Middle frontal gyrus (tissue), 1 donor: ENCODE data around the gene DLG5.

Source experiments
- DNase-seq: peaks from one replicate; pipeline ENCODE4 v3.0.0-alpha.2; 2015; ENCODE audit warnings: low spot score; ENCODE audit errors: extremely low spot score

DLG5 gene

DNA sequence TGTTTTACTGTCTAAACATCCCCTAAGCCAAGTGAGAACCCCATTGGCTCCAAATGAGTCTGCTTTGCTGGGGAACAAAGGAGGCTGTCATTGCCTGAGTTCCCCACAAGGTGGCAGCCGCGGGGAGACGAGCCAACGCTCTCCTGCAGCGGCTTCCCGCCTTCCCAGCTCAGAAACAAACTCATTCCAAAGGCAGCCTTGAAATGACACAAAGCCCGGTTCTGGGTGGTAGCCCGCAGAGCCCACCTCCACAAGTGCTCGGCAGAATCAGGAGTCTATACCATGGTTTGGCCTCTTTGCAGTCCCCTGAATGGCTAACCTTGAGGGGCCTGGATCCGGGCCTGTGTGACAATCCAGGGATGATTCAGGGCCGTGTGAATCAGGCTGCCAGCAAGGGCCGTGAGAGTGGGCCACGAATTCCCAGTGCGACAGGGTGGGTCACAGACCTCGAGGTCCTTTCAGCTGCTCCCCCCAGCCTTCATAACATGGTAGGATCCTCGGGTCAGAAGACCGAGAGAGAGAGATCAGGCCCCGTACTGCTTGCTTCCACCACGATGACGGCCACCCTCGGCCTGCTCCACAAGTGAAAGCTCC lies 79.7 kb downstream of the DLG5 start:
- DNase-seq = peak; percentile 61

DNA sequence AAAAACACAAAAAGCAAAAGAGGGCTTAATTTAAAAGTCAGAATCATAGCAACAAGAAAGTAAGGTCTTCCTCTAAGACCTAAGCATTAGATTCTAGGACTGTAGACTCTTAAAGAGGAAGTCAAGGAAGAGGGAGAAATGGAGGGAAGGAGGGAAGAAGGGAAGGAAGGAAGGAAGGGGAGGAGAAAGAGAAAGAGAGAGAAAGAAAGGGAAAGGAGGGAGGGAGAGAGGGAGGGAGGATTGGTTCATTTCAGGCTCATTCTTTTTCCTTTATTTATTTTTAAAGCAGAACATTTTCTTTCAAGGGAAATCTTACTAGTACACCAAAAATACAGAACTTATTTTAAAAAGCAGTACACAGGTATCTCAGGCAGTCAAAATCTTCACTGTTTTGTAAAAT lies 81.1 kb downstream of the DLG5 start:
- no peak for DNase-seq

DNA sequence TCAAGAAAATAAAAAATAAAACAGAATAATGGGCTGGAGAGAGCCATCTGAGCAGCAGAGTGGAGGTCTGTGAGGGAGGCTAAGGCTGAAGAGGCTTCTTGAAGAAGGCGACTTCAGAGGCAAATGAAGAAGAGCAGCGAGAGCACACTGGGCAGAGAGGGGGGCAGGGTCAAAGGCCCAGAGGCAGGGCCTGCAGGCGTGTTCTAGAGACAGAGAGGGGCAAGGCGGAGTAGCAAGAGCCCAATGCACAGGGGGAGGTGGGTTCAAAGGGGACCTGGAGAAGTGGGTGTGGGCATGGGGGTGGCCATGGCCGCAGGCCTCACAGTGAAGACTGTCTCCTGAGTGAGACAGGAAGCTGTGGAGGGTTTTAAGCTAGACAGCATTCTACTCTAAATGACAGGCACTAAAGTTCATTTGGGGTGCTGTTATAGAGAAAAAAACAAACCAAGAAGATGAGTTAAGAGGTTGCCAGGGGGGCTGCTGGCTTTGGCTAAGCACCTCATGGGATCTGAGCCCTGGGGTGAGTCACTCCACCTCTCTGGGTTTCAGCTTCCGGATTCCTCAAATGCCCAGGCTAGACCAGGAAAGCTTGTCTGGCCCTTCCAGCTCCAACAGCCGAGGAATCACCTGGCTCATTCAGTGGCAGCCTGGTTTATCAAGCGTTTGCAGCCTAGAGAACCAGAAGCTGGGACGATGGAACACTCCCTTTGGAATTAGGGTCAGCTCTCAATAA lies 81.7 kb downstream of the DLG5 start:
- no peak for DNase-seq

DNA sequence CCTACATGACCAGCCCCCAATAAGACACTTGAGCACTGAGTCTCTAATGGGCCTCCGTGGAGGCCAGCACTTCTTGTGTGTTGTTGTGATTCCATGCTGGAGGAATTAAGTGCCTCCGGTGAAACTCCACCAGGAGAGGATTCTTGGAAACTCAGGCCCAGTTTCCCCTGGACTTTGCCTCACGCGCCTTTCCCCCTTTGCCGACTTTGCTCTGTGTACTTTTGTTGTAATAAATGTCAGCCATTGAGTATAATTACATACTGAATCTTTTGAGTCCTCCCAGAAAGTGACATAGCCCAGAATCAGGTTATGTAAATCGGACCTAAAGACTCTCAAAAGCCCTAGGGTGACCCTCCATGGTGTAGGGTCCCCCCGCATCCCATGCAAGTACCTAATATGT lies 82.4 kb downstream of the DLG5 start:
- DNase-seq = no peak

DNA sequence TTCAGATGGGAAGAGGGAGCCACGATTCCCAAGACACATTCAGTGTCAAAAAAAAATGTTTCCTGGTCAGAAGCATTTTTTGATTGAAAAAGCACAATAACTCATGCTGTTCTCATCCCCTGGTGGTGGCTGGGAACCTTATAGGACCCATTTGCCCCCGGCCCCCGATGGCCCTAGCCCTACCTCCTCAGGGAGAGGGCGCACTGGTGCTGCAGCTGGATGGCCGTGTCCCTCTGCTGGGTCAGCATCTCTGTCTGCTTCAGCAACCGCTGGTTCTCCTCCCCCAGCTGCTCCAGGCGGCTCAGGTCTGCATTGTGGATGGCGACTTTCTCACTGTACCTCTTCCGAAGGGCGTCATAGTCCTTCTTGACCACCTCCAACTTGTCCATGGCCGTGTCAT lies 83.3 kb downstream of the DLG5 start:
- DNase-seq = no peak

DNA sequence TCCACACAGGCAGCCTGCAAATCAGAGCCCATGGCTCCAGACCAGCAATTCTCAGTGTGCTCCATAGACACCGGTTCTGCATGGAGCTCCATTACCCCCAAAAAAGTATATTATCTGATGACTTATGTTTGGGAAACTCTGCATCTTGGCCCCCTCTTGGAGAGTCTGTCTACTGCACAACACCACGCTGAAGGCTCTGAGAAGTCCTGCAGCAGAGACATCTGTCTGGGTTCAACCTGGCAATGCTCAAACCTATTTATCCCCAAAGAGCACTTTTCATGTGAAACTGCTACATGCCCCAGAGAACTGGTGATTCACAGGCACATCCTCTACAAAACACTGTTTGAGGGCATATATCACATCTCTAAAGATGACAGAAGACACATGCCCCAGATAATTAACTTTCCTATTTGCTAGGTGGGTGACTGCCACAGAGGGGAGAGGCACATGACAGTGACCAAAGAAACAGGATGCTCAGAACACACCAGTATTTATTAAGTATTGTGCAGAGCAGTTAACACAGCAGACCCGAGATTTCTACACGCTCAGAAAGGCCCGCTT lies 83.8 kb downstream of the DLG5 start:
- DNase-seq = no peak

DNA sequence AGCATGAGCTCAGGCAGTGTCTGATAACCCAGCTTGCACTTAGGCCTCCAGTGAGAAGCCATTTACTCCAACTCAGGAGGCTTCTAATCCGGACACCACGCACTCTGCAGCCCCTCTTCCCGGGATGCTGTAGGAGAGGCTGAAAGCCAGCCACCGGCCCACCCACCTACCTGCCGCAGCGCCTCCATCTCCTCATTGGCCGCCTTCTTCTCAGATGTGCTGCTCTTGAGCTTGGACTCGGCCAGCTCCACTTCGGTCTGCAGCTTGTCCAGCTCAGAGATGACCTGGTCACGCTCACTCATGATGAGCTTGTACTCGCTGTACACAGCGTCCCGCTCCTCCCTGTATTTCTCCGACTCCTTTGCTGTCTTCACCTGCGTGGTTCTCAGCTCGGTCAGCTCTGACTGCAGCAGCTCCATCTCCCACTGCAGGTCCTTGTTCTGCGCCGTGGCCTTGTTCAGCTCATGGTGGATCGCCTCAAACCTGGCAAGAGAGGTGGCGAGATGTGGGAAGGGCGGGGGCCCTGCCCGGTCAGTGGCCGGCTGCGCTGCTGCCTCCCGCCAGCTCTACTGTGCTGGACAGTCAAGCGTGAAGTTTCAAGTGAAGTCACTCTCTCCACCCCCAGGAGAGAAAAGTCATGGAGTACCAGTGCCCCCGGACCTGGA lies 84.7 kb downstream of the DLG5 start:
- DNase-seq = no peak

DNA sequence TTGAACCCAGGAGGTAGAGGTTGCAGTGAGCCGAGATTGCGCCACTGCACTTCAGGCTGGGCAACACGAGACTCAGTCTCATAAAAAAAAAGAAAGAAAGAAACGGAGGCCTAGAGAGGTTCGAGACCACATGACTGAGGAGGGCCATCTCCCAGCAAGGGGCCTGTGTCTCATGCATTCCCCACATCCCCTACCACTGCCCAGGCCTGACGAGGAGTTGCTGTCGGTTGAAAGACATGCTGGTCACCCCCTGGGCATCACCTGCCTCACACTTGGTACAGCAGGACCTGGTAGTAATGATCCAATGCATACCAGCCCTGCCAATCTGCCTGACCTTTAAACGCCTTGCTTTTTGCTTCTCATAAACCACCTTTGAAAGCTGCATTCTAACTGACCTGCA lies 85.9 kb downstream of the DLG5 start:
- no peak for DNase-seq

DNA sequence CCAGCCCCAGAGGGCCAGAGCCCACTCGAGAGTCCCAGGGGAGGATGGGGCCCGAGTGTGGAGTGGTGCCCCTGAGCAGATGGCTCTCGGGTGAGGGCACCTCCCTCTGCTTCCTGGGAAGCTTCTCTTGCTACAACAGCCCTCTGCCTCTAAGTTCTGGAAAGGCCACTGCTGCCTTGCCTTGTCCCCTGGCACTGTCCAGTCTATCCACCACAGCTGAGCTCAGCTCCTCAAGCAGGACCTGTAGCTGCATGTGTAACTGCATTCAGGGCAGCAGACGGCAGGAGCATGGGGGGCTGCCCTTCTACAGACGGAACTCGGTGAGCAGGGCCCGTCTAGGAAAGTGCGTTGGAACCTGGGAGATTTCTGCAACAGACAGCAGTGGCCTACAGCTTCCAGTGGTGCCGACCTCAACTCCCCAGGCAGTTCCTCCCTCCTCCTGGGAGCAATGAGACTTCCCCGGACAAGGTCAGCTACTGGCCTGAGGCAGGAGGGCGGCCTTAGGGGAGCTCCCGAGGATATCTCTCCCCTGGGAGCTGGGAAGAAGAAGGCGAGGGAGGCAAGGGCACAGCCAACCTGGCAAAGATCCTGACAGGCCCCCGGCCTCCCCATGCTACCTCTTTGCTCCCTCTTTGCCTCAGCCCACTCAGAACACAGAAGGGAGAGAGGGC lies 88.5 kb downstream of the DLG5 start:
- DNase-seq = no peak

DNA sequence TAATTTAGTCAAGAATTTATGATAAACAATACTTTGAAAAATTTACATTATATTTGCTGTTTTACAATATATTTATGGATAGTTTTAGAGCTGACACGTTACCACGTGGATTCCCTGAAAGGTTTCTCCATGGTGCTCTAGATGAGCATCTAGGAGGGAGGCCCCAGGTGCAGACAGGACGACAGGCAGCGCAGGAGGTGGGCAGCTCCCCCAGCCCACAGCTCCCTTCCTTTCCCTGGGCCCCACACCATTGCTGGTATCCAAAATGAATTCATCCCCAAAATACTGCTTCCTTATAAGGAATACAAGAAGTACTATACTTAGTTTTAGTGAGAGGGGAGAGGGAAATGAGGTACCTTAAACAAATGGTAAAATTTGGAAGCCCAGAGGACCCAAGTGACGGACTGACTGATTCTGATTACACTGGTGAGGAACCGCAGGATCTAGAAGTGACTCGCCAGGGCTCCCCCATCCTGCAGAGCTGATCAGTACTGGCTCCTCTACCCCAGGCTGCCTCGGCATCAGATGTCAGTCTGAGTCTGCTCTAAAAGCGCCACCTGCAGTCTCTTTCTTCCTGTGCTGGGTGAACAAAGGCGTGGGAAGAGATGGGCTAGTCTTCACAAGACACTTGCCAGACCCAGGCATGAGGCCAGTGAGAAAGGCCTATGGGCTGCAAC lies 89.2 kb downstream of the DLG5 start:
- peak; percentile 27 for DNase-seq

DNA sequence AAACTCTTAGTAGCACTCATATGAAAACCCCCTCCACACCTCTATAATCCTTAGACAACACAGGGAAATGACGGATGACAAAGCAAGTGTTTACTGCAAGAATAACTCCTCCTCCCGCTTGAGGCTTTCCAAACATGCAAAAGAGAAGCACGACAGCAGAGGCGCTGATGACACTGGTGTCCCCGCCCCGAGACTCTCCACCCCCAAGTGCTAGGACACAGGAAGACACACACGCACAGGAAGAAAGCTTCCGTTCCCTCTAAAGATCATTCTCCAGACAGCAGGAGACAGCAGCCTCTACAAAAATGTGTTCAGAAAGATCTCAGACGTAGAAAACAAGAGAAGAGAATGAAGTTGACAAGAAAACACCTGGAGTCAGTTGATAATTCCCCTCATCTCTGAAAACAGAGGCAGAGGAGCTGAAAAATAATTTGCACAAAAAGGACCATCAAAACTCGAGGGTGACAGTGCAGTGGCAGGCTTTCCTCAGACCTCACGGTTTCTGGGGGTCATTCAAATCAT lies 90.2 kb downstream of the DLG5 start:
- peak; percentile 53 for DNase-seq

DNA sequence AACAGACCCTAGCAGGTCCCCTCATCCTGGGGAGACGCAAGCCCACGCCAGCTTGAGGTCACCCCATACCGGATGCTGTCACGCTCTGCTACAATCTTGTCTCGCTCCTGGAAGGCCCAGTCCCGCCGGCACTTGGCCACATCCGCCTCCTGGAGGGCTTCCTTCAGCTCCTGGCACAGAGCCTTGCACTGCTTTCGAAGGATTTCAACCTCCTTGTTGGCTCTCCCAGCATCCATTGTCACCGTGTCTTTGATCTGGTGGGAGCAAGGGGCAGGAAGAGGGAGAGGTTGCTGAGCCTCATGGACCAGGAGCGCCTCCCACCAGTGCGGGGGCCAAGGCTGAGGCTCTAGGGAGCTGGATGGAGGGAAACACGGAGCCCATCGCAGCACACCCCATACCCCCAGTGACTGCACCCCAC lies 90.9 kb downstream of the DLG5 start:
- no peak for DNase-seq

DNA sequence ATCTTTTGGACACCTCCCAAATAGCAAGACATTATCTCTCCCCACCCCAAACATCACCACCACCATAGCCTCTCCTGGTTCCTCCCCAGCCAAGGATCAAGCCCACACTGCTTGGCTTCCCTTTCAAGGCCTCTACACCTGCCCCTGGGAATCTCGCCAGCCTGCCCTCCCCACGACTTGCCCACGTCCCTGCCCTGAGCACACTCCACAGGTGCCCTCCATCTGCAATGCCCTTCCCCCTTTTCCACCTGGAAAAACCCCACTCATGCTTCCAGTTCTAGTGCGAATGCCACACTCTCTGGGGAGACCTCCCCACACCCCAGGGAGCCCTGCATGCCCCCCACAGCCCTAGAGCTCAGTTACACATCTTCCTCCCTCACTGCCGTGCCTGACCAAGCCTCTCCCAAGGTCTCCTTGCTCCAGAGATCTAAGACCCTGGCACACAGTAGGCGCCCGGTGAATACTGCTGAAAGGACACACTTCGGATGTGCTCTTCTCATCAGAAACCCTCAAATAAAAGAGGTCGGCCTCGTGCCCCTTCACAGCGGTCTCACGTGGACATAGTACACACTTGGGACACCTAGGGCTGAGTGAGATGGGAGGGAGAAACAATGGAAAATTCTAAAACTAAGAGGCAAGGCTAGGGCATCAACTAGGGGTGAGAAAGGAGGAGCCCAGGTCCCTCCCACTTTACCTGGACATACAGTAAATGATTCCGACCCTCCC lies 91.4 kb downstream of the DLG5 start:
- no peak for DNase-seq

DNA sequence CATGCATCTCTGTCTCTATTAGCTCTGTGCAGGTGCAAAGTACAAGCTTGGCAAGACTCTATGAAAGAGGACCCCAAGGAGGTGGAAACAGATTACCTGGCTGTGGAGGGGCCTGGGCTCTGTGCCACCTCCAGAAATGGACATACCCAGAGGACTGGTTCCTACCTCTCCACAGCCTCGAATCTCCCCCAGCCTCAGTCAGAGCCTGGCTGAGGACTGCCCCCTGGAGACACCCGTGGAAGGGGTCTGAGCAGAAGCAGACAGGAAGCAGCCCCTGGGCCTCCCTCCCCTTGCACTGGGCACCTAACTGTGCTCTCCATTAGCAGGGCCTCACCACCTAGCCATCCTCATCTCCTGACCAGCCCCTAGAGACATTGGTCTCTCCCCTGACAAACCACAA lies 92.0 kb downstream of the DLG5 start:
- no peak for DNase-seq

DNA sequence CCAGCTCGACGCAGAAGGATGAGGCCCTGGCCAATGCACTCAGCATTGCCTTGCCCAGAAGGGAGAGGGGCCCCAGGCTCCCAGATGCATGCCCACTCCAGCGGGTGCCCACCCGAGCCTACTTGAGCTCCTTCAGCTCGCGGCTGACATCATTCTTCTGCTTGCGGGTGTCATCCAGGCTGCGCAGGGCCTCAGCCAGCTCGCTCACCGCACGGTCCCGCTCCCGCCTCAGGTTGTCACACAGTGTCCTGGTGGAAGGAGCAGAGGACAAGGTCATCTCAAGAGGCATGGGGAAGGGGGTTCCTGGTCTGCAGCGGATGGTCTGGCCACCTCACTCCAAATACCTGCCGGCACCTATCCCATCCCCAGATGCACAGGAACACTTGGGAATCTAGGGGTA lies 92.8 kb downstream of the DLG5 start:
- DNase-seq = no peak

DNA sequence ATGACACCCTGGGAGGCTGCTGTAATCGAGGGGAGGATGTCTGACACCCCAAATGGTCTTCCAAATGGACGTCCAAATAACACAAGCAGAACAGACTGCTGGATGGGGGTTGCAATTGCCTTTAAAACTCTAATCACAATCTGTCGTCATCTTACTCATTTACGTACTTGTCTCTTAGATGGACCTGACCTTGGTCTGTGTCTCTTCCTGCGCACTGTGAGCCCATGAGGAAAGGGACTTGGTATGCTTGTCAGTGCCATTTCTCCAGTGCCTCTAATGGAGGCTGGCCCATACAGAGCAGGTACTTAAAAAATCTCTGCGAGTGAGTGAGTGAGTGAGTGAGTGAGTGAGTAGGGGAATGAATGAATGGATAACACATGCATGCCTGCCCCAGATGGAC lies 93.3 kb downstream of the DLG5 start:
- DNase-seq = no peak

DNA sequence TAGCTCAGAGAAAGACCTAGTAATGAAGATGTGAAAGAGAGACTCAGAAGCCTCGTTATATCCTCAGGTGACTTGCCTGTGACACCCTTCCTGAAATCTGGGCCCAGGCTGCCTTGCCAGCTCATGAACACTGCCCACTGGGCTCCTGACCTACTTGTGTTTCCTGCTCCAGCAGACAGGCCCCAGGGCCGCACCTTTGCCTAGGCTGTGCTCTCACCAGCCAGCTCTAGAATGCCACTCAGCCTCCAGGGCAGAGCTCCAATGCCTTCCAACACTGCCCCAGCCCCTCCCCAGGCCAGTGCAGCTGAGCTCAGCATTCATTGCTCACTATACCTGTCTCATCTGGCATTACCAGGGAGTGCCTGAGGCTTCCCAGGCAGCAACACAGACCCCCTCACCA lies 94.3 kb downstream of the DLG5 start:
- no peak for DNase-seq

DNA sequence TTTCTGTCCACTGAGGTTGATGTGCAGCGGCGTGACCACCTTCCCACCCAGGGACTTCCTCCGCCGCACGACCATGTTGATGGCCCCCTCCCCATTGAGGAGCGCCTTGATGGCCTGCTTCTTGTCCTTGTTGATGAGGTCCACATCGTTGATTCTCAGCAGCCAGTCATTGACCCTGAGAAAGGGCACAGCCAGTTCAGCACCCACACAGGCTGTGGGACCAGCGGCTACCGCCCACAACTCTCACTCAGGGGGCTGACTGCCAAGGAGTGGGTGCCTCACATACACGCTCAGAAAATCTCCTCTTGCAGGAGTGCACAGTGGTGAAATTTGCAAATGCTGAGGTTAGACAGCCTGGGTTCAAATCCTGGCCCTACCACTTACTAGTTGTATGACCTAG lies 97.2 kb downstream of the DLG5 start:
- DNase-seq = no peak

DNA sequence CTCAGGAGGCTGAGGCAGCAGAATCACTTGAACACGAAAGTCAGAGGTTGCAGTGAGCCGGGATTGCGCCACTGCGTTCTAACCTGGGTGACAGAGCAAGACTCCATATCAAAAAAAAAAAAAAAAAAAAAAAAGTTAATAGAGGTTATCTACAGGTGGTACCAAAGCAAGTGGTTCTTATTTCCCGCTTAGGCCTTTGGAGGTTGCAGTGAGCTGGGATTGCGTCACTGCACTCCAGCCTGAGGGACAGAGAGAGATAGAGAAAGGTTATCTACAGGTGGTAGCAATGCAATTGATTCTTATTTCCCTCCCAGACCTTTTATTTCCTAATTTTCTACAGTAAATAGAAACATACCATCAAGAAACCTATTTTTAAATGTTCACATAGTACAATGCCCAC lies 98.2 kb downstream of the DLG5 start:
- DNase-seq = no peak

DNA sequence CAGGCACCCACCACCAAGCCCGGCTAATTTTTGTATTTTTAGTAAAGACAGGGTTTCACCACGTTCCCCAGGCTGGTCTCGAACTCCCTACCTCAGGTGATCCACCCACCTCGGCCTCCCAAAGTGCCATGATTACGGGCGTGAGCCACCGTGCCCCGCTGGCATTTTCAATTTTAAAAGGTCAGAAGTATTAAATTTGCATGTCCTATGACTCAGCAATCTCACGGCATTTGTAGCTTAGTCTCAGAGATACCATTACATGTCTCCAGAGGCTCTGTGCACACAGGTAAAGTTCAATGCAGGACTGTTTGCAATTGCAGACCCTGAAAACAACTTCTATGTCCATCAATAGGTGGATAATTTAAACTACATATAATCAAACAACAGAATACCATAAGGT lies 99.2 kb downstream of the DLG5 start:
- DNase-seq = no peak

DNA sequence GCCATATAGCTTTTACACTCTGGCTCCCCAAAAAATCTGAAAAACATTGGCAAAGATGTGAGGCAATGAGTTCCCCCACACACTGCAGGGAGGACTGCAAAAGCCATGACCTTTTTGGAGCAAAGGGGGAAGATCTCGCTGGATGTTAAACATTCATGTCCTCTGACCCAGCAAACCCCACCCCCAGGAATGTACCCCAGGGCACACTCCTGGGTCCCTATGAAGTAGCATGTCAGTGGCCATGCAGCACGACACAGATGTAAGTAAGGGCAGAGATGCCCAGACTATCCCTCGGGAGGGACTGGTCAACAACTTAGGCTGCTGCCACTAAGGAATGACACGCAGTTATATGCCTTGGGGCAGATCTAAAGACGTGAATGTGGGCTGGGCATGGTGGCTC lies 100.6 kb downstream of the DLG5 start:
- no peak for DNase-seq
